Fibroblast of lung (primary cell): Measurements from ENCODE around the gene CD200R1L. TPM values are rescaled to one million over a fixed set of nuclear protein-coding genes. Genes with fewer than 3 reads are reported as not detected.

Experiments
- DNase-seq, 2 donors: peaks; one replicate each; pipeline versions ENCODE4 v3.0.0 to v3.0.0-alpha.2; 2010; ENCODE audit warnings: low read depth in 2 of 2
- H2AFZ ChIP-seq: 2 replicates; pipeline ENCODE4 v1.5.1; 2012; ENCODE audit warnings: low read length, control low read depth, inconsistent platforms
- H3K27ac ChIP-seq: 2 replicates; pipeline ENCODE4 v1.5.1; 2011; ENCODE audit warnings: low read length, control low read depth; ENCODE audit not compliant: insufficient read depth
- H3K27me3 ChIP-seq: 2 replicates; pipeline ENCODE4 v1.5.1; 2011; ENCODE audit warnings: mild to moderate bottlenecking, low read length; ENCODE audit not compliant: control insufficient read depth, insufficient read depth
- H3K36me3 ChIP-seq: 2 replicates; pipeline ENCODE4 v1.5.1; 2011; ENCODE audit warnings: low read length; ENCODE audit not compliant: control insufficient read depth, insufficient read depth
- H3K4me1 ChIP-seq: 2 replicates; pipeline ENCODE4 v1.5.1; 2011; ENCODE audit warnings: low read length; ENCODE audit not compliant: control insufficient read depth, insufficient read depth; ENCODE audit errors: extremely low read depth
- H3K4me2 ChIP-seq: 2 replicates; pipeline ENCODE4 v1.5.1; 2011; ENCODE audit warnings: low read length, control low read depth; ENCODE audit not compliant: insufficient read depth; ENCODE audit errors: extremely low read depth
- H3K4me3 ChIP-seq, 4 experiments: fragments of 200-600 bp in 1 of 4; sonication (generic) in 1 of 4; replicated peaks in 1 of 4; 2 replicates each; pipeline ENCODE4 v1.5.1; 2011 to 2016; ENCODE audit warnings: low read length in 4 of 4, low read depth in 3 of 4, mild to moderate bottlenecking in 3 of 4, control low read depth in 2 of 4, inconsistent platforms in 1 of 4, mixed read lengths in 1 of 4; ENCODE audit not compliant: insufficient read depth in 1 of 4; ENCODE audit errors: control extremely low read depth in 1 of 4
- H3K79me2 ChIP-seq: 2 replicates; pipeline ENCODE4 v1.5.1; 2012; ENCODE audit warnings: mild to moderate bottlenecking, low read length, inconsistent platforms; ENCODE audit not compliant: control insufficient read depth, insufficient read depth
- H3K9ac ChIP-seq: 2 replicates; pipeline ENCODE4 v1.5.1; 2011; ENCODE audit warnings: mild to moderate bottlenecking, low read length, control low read depth; ENCODE audit not compliant: insufficient read depth
- H3K9me3 ChIP-seq: 2 replicates; pipeline ENCODE4 v1.5.1; 2012; ENCODE audit warnings: low read depth, low read length; ENCODE audit not compliant: control insufficient read depth, insufficient read depth
- H4K20me1 ChIP-seq: 2 replicates; pipeline ENCODE4 v1.5.1; 2011; ENCODE audit warnings: low read length; ENCODE audit not compliant: control insufficient read depth, insufficient read depth; ENCODE audit errors: extremely low read depth
- CTCF ChIP-seq, 2 donors: IDR thresholded peaks in 1 of 2; conservative IDR thresholded peaks in 1 of 2; 1 replicate in 1 of 2; 2 replicates in 1 of 2; pipeline ENCODE4 v1.5.1; 2011 to 2012; ENCODE audit warnings: low read length in 2 of 2, control low read depth in 1 of 2, inconsistent platforms in 1 of 2, low read depth in 1 of 2, mild to moderate bottlenecking in 1 of 2
- EZH2 ChIP-seq: IDR thresholded peaks from 2 replicates; pipeline ENCODE4 v1.5.1; 2012; ENCODE audit warnings: low read length, control low read depth, mild to moderate bottlenecking; ENCODE audit errors: missing control alignments
- polyA plus RNA-seq, 2 donors: library from polyadenylated mRNA; depleted of rRNA in 1 of 2; stranded (reverse) in 1 of 2; unstranded in 1 of 2; fragments of >200 nt; gene quantifications; 2 replicates each; pipeline ENCODE4 v1.2.1, GENCODE V29; 2011 to 2012; ENCODE audit warnings: missing spikeins in 1 of 2
- total RNA-seq: library from RNA; depleted of rRNA; stranded (reverse); fragments of >200 nt; gene quantifications from 2 replicates; pipeline ENCODE4 v1.2.1, GENCODE V29; 2014

CD200R1L gene
- total and polyA plus RNA-seq, 2 donors (not counting 1 experiment from before 2014, with no cell fraction given) = not detected

DNA sequence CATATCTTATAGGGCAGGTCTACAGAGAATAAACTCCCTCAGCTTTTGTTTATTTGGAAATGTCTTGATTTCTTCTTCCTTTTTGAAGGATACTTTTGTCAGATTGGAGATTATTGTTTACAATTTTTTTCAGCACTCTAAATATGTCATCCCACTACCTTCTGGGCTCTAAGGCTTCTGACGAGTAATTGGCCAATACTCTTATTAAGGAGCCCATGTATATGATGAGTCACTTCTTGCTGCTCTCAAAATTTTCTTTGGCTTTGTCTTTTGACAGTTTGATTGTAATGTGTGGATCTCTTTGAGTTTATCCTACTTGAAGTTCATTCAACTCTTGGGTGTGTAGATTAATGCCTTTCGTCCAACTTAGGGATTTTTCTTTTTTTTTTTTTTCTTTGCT is 28.9 kb upstream of the CD200R1L start:
- Histone ChIP-seq H3K36me3 (no peaks in the 10 kb centered on the region), H2AFZ (no peak overlapping the region), H3K4me2 (no peak overlapping the region), H3K27ac (no peak overlapping the region), H3K4me3 (no peak overlapping the region), H3K9ac (no peak overlapping the region), H3K9me3 (no peaks in the 10 kb centered on the region), H4K20me1 (no peaks in the 10 kb centered on the region), H3K4me1 (no peaks in the 10 kb centered on the region), H3K79me2 (no peaks in the 10 kb centered on the region), H3K27me3 (no peaks in the 10 kb centered on the region)
- no peak for DNase-seq
- no peak for TF ChIP-seq CTCF (conservative IDR thresholded peaks at IDR 0.05 in 1 of 2, IDR thresholded peaks at IDR 0.05 in 1 of 2; ENCODE audit: low read depth in 1 of 2, low read length in 2 of 2)
- no peak for TF ChIP-seq EZH2

DNA sequence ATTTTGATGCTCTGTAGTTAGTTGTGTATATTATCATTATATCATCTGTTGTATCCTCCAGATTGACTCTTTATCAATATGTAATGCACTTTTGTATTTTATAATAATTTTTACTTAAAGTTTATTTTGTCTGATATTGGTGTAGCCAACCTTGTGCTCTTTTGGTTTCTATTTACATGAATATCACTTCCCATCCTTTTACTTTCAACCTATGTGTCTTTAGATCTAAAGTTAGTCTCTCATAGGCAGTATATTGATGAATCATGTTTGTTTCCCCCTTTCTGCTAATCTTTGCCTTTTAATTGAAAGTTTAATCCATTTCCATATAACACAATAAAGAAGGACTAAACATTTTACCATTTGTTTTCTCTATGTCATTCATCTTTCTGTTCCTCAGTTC is 28.1 kb upstream of the CD200R1L start:
- no peaks in the 10 kb centered on the region for H3K4me1 ChIP-seq
- no peaks in the 10 kb centered on the region for H3K27me3 ChIP-seq
- no peaks in the 10 kb centered on the region for H3K9me3 ChIP-seq
- no peaks in the 10 kb centered on the region for H3K36me3 ChIP-seq
- no peaks in the 10 kb centered on the region for H4K20me1 ChIP-seq
- no peak for DNase-seq
- H2AFZ ChIP-seq = no peak overlapping the region
- H3K4me2 ChIP-seq = no peak overlapping the region
- no peak overlapping the region for H3K9ac ChIP-seq
- no peak overlapping the region for H3K4me3 ChIP-seq
- no peak overlapping the region for H3K27ac ChIP-seq
- TF ChIP-seq EZH2 = no peak
- no peak for TF ChIP-seq CTCF (conservative IDR thresholded peaks at IDR 0.05 in 1 of 2, IDR thresholded peaks at IDR 0.05 in 1 of 2; ENCODE audit: low read depth in 1 of 2, low read length in 2 of 2)
- H3K79me2 ChIP-seq = no peaks in the 10 kb centered on the region

DNA sequence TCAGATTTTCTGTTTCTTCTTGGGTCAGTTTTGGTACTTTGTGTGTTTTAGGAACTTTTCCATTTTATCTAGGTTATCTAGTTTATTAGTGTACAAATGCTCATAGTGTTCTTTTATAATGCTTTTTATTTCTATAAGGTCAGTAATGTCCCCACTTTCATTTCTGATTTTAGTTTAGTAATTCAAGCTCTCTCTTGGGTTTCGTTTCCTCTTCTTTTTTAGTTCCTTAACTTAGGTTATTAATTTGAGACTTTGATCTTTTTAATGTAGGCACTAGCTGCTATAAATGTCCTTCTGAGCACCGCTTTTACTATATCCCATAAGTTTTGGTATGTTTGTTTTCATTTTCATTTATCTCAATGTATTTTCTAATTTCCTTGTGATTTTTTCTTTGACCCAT is 27.0 kb upstream of the CD200R1L start:
- Histone ChIP-seq H3K4me1 (no peaks in the 10 kb centered on the region), H3K9ac (no peak overlapping the region), H2AFZ (no peak overlapping the region), H3K36me3 (no peaks in the 10 kb centered on the region), H3K4me3 (no peak overlapping the region), H3K79me2 (no peaks in the 10 kb centered on the region), H3K27me3 (no peaks in the 10 kb centered on the region), H3K4me2 (no peak overlapping the region), H4K20me1 (no peaks in the 10 kb centered on the region), H3K27ac (no peak overlapping the region), H3K9me3 (no peaks in the 10 kb centered on the region)
- TF ChIP-seq EZH2 = no peak
- no peak for TF ChIP-seq CTCF (conservative IDR thresholded peaks at IDR 0.05 in 1 of 2, IDR thresholded peaks at IDR 0.05 in 1 of 2; ENCODE audit: low read depth in 1 of 2, low read length in 2 of 2)
- DNase-seq = no peak
